Suprapubic skin (tissue), 4 donors: ENCODE results near the gene PLIN4. TPM values are rescaled to one million over a fixed set of nuclear protein-coding genes. Genes with fewer than 3 reads are reported as not detected.

Experiments used
- DNase-seq, 2 donors: peaks; one replicate each; pipeline ENCODE4 v3.0.0-alpha.2; 2019; ENCODE audit warnings: low spot score in 2 of 2
- H3K27ac ChIP-seq: fragments of 200-600 bp; sonication (generic); one replicate; pipeline ENCODE4 v1.5.1; 2019
- H3K27me3 ChIP-seq: fragments of 200-600 bp; sonication (generic); one replicate; pipeline ENCODE4 v1.5.1; 2019
- H3K36me3 ChIP-seq: fragments of 200-600 bp; sonication (generic); one replicate; pipeline ENCODE4 v1.5.1; 2019
- H3K4me1 ChIP-seq: fragments of 200-600 bp; sonication (generic); one replicate; pipeline ENCODE4 v1.5.1; 2019
- H3K4me3 ChIP-seq: fragments of 200-600 bp; sonication (generic); one replicate; pipeline ENCODE4 v1.5.1; 2019; ENCODE audit warnings: mild to moderate bottlenecking
- H3K9me3 ChIP-seq: fragments of 200-600 bp; sonication (generic); one replicate; pipeline ENCODE4 v1.5.1; 2019
- EP300 ChIP-seq: sonication (generic); formaldehyde crosslinking; IDR thresholded peaks from one replicate; pipeline ENCODE4 v1.6.1; 2017; ENCODE audit warnings: antibody characterized with exemption
- POLR2A ChIP-seq, 2 donors: fragments of 450-650 bp; IDR thresholded peaks; one replicate each; pipeline ENCODE4 v1.6.1; 2017; ENCODE audit warnings: antibody characterized with exemption in 2 of 2, mild to moderate bottlenecking in 2 of 2, moderate library complexity in 2 of 2
- POLR2AphosphoS5 ChIP-seq, 3 donors: sonication (generic); formaldehyde crosslinking; IDR thresholded peaks; one replicate each; pipeline ENCODE4 v1.6.1; 2017; ENCODE audit warnings: antibody characterized with exemption in 3 of 3
- WGBS: methylation state at CpG from one replicate; pipeline ENCODE4 v1.1.5; 2018; 5-methylcytosine and 5-hydroxymethylcytosine counted together
- total RNA-seq, 4 donors: library from RNA; depleted of rRNA; stranded (reverse); fragments of >200 nt; gene quantifications; one replicate each; pipeline ENCODE4 v1.1.0, GENCODE V29; 2016
- TF ChIP-seq, protein P1 (sequence below), 2 donors: fragments of 200-600 bp in 1 of 2; fragments of 450-650 bp in 1 of 2; sonication (generic) in 1 of 2; IDR thresholded peaks; one replicate each; pipeline ENCODE4 v1.5.1; 2016 to 2019; ENCODE audit warnings: antibody characterized with exemption in 2 of 2, mild to moderate bottlenecking in 1 of 2, moderate library complexity in 1 of 2

The PLIN4 gene
- total RNA-seq, 4 donors from 2014 or later: 12.4 to 38.3 (median 19.3) TPM

DNA sequence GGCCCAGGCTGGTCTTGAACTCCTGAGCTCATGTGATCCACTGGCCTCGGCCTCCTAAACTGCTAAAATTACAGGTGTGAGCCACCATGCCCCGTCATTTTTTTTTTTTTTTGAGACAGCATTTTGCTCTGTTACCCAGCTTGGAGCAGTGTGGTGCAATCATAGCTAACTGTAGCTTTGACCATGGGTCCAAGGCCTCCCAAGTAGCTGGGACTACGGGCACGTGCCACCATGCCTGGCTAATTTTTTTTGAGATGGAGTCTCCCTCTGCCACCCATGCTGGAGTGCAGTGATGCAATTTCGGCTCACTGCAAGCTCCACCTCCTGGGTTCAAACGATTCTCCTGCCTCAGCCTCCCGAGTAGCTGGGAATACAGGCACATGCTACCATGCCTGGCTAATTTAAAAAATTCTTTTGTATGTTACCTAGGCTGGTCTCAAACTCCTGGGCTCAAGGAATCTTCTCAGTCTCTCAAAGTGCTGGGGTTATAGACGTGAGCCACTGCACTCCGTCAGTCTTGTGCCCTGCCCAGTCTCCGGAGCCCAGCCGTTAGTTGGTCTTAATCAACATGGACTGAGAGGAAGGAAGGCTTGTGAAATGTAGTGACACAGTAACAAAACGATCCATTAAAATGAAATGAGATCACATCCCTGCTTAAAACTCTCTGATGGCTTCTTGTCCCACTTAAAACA, 23.0 kb upstream of the PLIN4 start:
- Histone ChIP-seq H3K9me3 (no peaks in the 10 kb centered on the region), H3K4me3 (no peak overlapping the region), H3K27ac (no peak overlapping the region), H3K36me3 (no peaks in the 10 kb centered on the region), H3K27me3 (peaks cover 29% of the 10 kb centered on the region), H3K4me1 (peaks cover 5% of the 10 kb centered on the region)
- DNase-seq: no peak
- no peak for TF ChIP-seq POLR2AphosphoS5 (IDR thresholded peaks at IDR 0.05)
- TF ChIP-seq, protein P1, sequence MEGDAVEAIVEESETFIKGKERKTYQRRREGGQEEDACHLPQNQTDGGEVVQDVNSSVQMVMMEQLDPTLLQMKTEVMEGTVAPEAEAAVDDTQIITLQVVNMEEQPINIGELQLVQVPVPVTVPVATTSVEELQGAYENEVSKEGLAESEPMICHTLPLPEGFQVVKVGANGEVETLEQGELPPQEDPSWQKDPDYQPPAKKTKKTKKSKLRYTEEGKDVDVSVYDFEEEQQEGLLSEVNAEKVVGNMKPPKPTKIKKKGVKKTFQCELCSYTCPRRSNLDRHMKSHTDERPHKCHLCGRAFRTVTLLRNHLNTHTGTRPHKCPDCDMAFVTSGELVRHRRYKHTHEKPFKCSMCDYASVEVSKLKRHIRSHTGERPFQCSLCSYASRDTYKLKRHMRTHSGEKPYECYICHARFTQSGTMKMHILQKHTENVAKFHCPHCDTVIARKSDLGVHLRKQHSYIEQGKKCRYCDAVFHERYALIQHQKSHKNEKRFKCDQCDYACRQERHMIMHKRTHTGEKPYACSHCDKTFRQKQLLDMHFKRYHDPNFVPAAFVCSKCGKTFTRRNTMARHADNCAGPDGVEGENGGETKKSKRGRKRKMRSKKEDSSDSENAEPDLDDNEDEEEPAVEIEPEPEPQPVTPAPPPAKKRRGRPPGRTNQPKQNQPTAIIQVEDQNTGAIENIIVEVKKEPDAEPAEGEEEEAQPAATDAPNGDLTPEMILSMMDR (IDR thresholded peaks at IDR 0.05): no peak
- no peak for TF ChIP-seq EP300
- TF ChIP-seq POLR2A (IDR thresholded peaks at IDR 0.05): no peak
- 79% methylated on average over 12 of the region's 12 CpGs for WGBS

DNA sequence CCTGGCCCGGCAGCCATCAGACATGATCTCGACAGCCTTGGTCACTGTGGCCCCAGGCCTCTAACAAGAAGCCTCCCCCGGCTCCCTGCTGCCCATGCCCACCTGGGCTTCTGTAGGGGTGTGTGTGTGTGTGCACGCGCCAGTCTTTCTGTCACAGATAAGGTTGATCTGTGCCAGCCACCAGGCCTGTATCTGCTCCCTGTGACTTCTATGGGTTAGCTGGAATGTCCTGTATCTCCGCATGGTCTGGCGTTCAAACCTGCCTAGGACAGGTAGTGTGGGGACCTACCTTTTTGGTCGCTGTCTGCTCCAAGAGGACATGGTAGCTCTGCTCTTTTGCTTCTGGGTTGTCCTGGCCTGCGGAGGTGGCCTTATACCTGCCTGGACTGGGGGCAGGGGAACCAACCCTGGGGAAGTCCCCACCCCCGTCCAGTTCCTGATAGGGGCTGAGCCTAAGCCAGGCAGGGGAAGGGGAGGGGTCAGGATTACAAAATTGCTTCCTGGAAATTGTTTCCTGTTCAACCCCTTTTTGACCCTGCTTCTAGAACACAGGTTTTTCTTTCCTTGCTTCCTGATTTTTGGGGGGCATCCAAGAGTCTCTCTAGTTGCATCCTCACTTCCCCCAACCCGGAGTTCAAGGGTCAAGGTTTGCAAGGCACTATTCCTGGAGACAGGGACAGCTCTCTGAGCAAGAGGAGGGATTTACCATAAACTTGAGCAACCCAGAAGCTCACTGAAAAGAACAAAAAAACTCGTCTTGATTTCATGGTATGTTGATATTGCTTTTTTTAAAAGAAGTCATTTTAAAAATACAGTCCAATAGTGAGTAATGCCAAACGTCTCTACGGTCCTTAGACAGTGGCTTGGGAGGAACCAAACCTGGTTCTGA, 21.7 kb upstream of the PLIN4 start, which contains the start of gene LRG1:
Gene LRG1 (minus strand): TSS at position 344 of the 889 bp plus-strand sequence. CDS start 23 bp downstream, at position 321.
- 34% methylated on average over 9 of the region's 14 CpGs for WGBS
- no peak within 1 kb of the TSS for H3K4me3 ChIP-seq
- no peaks in the 10 kb centered on the region for H3K9me3 ChIP-seq
- peak within 1 kb of the TSS; percentile 25 for H3K27ac ChIP-seq
- TF ChIP-seq, protein P1 (IDR thresholded peaks at IDR 0.05): no peak
- TF ChIP-seq EP300 (no peak), POLR2AphosphoS5 (IDR thresholded peaks at IDR 0.05) (no peak), POLR2A (IDR thresholded peaks at IDR 0.05) (no peak)
- peaks cover 12% of the 10 kb centered on the region for H3K4me1 ChIP-seq
- H3K27me3 ChIP-seq: peaks cover 39% of the 10 kb centered on the region
- no peaks in the 10 kb centered on the region for H3K36me3 ChIP-seq
- no peak for DNase-seq

DNA sequence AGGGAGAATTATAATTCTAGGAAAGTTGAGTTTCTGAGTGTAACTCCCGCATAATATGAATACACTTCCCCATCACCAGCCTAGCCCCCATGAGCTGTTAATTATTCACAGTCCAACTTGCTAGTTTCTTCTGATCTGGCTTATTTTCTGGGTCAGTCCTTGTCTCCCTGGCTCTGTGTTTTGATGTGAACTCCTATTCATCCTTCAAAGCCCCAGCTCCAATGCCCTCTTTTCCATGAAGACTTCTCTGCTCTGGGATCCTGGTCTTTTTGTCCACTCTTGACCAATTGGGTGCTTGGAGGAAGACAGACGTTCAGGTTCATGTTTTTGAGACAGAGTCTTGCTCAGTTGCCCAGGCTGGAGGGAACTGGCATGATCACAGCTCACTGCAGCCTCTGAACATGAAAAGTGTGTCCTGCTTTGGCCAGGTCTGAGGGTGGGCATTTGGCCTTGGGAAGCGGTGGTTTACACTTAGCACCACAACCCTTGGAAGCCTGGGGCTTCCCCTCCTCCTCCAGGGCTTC, 20.9 kb upstream of the PLIN4 start:
- Histone ChIP-seq H3K36me3 (no peaks in the 10 kb centered on the region), H3K27ac (peak overlapping the region; percentile 25), H3K27me3 (peaks cover 44% of the 10 kb centered on the region), H3K9me3 (no peaks in the 10 kb centered on the region), H3K4me1 (peaks cover 13% of the 10 kb centered on the region), H3K4me3 (no peak overlapping the region)
- TF ChIP-seq POLR2A (IDR thresholded peaks at IDR 0.05) (no peak), EP300 (no peak), POLR2AphosphoS5 (IDR thresholded peaks at IDR 0.05) (no peak)
- TF ChIP-seq, protein P1 (IDR thresholded peaks at IDR 0.05): no peak
- DNase-seq: no peak
- 85% methylated on average over 3 of the region's 3 CpGs for WGBS

DNA sequence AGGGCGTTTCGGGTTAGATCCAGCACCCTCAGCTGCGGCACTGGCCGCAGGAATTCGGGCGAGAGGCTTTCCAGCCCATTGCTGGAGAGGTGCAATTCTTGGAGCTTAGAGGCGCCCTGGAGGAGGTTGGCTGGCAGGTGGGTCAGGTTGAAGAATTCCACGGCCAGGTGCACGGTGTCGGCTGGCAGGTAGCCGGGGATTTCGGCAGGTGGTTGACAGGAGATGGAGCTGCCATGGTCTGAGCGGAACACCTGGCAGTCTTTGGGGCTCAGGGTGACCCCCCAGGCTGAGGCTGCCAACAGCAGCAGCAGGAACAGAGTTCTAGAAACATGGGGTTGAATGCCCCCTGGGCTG, 20.3 kb upstream of the PLIN4 start:
- Histone ChIP-seq H3K4me3 (no peak overlapping the region), H3K27me3 (peaks cover 44% of the 10 kb centered on the region), H3K4me1 (peaks cover 13% of the 10 kb centered on the region), H3K36me3 (no peaks in the 10 kb centered on the region), H3K27ac (no peak overlapping the region), H3K9me3 (no peaks in the 10 kb centered on the region)
- TF ChIP-seq POLR2A (IDR thresholded peaks at IDR 0.05) (no peak), EP300 (no peak), POLR2AphosphoS5 (IDR thresholded peaks at IDR 0.05) (no peak)
- TF ChIP-seq, protein P1 (IDR thresholded peaks at IDR 0.05): no peak
- DNase-seq: no peak
- 68% methylated on average over 3 of the region's 13 CpGs for WGBS
